ENCODE measurements around the gene CD1D.

The CD1D gene

DNA sequence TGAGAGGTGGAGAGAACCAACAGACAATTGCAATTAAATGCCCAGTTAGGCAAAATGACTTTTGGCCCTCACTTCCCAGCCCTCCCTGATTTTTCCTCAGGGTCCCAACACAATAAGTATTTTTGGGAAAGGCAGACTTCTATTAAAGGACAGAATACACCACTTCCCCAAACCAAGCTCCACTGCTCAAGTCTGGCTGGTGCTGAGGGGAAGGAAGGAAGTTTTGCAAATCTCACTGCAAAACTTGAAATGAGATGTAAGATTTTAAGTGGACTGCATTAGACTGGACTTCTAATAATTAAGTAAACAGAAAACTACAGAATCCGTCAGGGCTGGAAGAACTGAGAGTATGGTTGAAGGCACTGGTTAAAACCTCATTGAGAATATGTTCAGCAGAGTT is 32.2 kb upstream of the CD1D start:
- TF ChIP-seq EGR1 (IDR thresholded peaks at IDR 0.05) (no peak), TAF1 (IDR thresholded peaks at IDR 0.05; ENCODE audit: low read depth) (no peak), TEAD4 (IDR thresholded peaks at IDR 0.05) (no peak), CEBPB (IDR thresholded peaks at IDR 0.05) (no peak), NFIC (IDR thresholded peaks at IDR 0.05) (no peak), CREB1 (IDR thresholded peaks at IDR 0.05; ENCODE audit: low read depth) (no peak), RAD21 (IDR thresholded peaks at IDR 0.05; ENCODE audit: low read depth) (no peak), YY1 (IDR thresholded peaks at IDR 0.05; ENCODE audit: low read depth) (no peak)
- TF ChIP-seq, protein P1, sequence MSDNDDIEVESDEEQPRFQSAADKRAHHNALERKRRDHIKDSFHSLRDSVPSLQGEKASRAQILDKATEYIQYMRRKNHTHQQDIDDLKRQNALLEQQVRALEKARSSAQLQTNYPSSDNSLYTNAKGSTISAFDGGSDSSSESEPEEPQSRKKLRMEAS (IDR thresholded peaks at IDR 0.05): no peak
- TF ChIP-seq, protein P2, sequence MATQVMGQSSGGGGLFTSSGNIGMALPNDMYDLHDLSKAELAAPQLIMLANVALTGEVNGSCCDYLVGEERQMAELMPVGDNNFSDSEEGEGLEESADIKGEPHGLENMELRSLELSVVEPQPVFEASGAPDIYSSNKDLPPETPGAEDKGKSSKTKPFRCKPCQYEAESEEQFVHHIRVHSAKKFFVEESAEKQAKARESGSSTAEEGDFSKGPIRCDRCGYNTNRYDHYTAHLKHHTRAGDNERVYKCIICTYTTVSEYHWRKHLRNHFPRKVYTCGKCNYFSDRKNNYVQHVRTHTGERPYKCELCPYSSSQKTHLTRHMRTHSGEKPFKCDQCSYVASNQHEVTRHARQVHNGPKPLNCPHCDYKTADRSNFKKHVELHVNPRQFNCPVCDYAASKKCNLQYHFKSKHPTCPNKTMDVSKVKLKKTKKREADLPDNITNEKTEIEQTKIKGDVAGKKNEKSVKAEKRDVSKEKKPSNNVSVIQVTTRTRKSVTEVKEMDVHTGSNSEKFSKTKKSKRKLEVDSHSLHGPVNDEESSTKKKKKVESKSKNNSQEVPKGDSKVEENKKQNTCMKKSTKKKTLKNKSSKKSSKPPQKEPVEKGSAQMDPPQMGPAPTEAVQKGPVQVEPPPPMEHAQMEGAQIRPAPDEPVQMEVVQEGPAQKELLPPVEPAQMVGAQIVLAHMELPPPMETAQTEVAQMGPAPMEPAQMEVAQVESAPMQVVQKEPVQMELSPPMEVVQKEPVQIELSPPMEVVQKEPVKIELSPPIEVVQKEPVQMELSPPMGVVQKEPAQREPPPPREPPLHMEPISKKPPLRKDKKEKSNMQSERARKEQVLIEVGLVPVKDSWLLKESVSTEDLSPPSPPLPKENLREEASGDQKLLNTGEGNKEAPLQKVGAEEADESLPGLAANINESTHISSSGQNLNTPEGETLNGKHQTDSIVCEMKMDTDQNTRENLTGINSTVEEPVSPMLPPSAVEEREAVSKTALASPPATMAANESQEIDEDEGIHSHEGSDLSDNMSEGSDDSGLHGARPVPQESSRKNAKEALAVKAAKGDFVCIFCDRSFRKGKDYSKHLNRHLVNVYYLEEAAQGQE (IDR thresholded peaks at IDR 0.05; ENCODE audit: low read depth): no peak
- TF ChIP-seq, protein P3, sequence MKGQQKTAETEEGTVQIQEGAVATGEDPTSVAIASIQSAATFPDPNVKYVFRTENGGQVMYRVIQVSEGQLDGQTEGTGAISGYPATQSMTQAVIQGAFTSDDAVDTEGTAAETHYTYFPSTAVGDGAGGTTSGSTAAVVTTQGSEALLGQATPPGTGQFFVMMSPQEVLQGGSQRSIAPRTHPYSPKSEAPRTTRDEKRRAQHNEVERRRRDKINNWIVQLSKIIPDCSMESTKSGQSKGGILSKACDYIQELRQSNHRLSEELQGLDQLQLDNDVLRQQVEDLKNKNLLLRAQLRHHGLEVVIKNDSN (IDR thresholded peaks at IDR 0.05): no peak

DNA sequence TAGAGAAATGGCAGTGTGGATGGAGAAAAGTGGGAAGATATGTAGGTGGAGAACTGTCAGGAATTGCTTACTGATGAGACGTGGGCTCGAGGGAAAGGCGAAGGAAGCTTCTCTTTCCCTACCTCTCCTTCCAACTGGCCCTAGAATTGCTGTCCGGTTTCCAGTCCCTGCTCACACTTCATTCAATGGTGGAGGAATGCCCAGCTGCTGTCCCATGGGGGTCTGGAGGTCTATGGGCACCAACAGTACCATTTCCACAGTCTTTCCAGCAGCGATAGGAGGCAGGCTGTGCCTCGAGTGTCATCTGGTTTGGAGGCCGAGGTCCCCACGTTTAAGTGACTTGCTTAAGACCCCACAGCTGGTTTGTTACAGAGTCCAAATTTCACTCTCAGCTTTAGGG is 31.5 kb upstream of the CD1D start:
- no peak for TF ChIP-seq ZBTB7A (IDR thresholded peaks at IDR 0.05; ENCODE audit: low read depth)
- TF ChIP-seq YY1 (IDR thresholded peaks at IDR 0.05; ENCODE audit: low read depth): no peak
- TF ChIP-seq TAF1 (IDR thresholded peaks at IDR 0.05; ENCODE audit: low read depth): no peak
- TF ChIP-seq CREB1 (IDR thresholded peaks at IDR 0.05; ENCODE audit: low read depth): no peak
- TF ChIP-seq, protein P1 (IDR thresholded peaks at IDR 0.05): no peak
- TF ChIP-seq EP300 (IDR thresholded peaks at IDR 0.05; ENCODE audit: borderline replicate concordance): no peak
- no peak for TF ChIP-seq TCF12 (IDR thresholded peaks at IDR 0.05; ENCODE audit: low read depth)
- TF ChIP-seq RAD21 (IDR thresholded peaks at IDR 0.05; ENCODE audit: low read depth): no peak
- TF ChIP-seq, protein P3 (IDR thresholded peaks at IDR 0.05): no peak
- no peak for TF ChIP-seq NFIC (IDR thresholded peaks at IDR 0.05)
- no peak for TF ChIP-seq EGR1 (IDR thresholded peaks at IDR 0.05)
- no peak for TF ChIP-seq CEBPB (IDR thresholded peaks at IDR 0.05)
- TF ChIP-seq FOXM1 (IDR thresholded peaks at IDR 0.05; ENCODE audit: borderline replicate concordance, low read depth): no peak
- TF ChIP-seq, protein P2 (IDR thresholded peaks at IDR 0.05; ENCODE audit: low read depth): no peak
- TF ChIP-seq TEAD4 (IDR thresholded peaks at IDR 0.05): no peak

DNA sequence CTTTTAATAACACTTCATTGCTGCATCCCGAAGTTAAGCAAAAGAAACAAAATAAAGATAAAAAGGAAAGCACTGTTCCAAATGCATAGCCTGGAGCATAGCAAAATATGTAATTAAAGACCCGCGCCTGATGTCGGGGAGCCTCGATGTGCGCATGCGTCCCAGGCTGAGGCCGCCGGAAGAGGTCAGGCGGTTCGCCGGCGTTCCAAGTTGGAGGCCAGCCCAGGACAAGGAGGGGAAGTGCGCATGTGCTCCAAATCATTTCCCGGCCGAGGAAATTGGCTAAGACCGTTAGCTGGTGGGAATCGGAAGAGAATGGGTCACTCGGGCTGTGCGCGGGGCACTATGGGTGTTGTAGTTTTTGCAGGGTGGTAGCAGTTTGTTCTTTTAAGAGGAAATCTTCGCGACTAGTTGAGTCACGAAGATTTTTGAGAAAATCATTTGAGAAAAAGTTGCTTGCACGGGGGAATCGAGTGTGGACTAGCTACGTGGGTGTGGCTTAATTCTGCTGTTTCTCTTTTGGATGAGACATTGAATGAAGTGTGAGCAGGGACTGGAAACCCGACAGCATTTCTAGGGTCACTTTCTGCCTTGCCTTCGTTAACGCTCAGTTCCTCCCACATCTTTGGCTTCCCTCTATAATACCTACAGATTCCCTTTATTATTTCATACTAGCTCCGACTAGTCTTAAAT is 31.0 kb upstream of the CD1D start:
- TF ChIP-seq, protein P3 (IDR thresholded peaks at IDR 0.05): peak; percentile 24; the same call in 1 of the 2 replicates
- TF ChIP-seq YY1 (IDR thresholded peaks at IDR 0.05; ENCODE audit: low read depth) (no peak), ZBTB7A (IDR thresholded peaks at IDR 0.05; ENCODE audit: low read depth) (no peak), TEAD4 (IDR thresholded peaks at IDR 0.05) (no peak), NFIC (IDR thresholded peaks at IDR 0.05) (peak; percentile 40; the same call in 1 of the 2 replicates), TCF12 (IDR thresholded peaks at IDR 0.05; ENCODE audit: low read depth) (peak; percentile 35; the same call in 1 of the 2 replicates)
- TF ChIP-seq, protein P1 (IDR thresholded peaks at IDR 0.05): 0 out of 2 replicates have a peak, but pooled peaks have one; percentile 24

DNA sequence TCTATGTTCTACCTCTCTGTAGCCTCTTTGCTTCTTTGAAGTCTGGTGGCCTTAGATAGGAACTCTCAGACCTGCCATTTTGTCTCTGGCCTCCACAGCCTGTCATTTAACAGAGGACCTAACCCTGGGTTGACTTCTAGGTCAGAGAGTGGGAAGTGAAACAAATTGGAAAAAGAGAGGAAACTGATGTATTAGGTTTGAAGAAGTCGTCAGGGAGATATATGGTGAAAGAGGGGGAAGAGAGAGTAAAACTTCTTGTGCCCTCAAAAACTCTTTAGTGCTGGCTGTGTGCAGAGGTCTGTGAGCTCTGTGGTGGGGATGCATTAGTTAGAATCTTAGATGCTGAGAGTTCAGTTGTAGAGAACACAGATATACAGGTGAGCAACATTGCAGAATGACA is 30.2 kb upstream of the CD1D start:
- TF ChIP-seq FOXM1 (IDR thresholded peaks at IDR 0.05; ENCODE audit: borderline replicate concordance, low read depth) (no peak), YY1 (IDR thresholded peaks at IDR 0.05; ENCODE audit: low read depth) (no peak), CREB1 (IDR thresholded peaks at IDR 0.05; ENCODE audit: low read depth) (no peak), EP300 (IDR thresholded peaks at IDR 0.05; ENCODE audit: borderline replicate concordance) (no peak), ZBTB7A (IDR thresholded peaks at IDR 0.05; ENCODE audit: low read depth) (no peak), CEBPB (IDR thresholded peaks at IDR 0.05) (no peak), TEAD4 (IDR thresholded peaks at IDR 0.05) (no peak), TAF1 (IDR thresholded peaks at IDR 0.05; ENCODE audit: low read depth) (no peak), EGR1 (IDR thresholded peaks at IDR 0.05) (no peak), NFIC (IDR thresholded peaks at IDR 0.05) (no peak), TCF12 (IDR thresholded peaks at IDR 0.05; ENCODE audit: low read depth) (no peak), RAD21 (IDR thresholded peaks at IDR 0.05; ENCODE audit: low read depth) (no peak)
- TF ChIP-seq, protein P1 (IDR thresholded peaks at IDR 0.05): no peak
- TF ChIP-seq, protein P3 (IDR thresholded peaks at IDR 0.05): no peak
- TF ChIP-seq, protein P2 (IDR thresholded peaks at IDR 0.05; ENCODE audit: low read depth): no peak

Data from Ishikawa (cell line).